SK-N-MC (cell line): ENCODE results near the gene MAP1S.

ENCODE experiments used
- EZH2 ChIP-seq: fragments of 200-600 bp; sonication (generic); IDR thresholded peaks from one replicate; pipeline ENCODE4 v1.6.1; 2017; ENCODE audit warnings: antibody characterized with exemption
- FOXP2 ChIP-seq: optimal IDR thresholded peaks from 2 replicates; pipeline ENCODE3; 2011; ENCODE audit warnings: mild to moderate bottlenecking, moderate library complexity; ENCODE audit not compliant: insufficient read depth; ENCODE audit errors: extremely low read length, control extremely low read depth
- POLR2AphosphoS5 ChIP-seq: IDR thresholded peaks from 2 replicates; pipeline ENCODE4 v1.6.1; 2012; ENCODE audit warnings: mild to moderate bottlenecking, low read depth, low read length, borderline replicate concordance

- no peak for TF ChIP-seq EZH2
- no peak for TF ChIP-seq POLR2AphosphoS5
- TF ChIP-seq FOXP2 = no peak
Measured at GRCh38 chr19:17752865-17753639, 33.8 kb downstream of the MAP1S start.
